CD4-positive, CD25-positive, alpha-beta regulatory T cell (primary cell): Measurements from ENCODE around the gene CNPY4. TPM values are rescaled to one million over a fixed set of nuclear protein-coding genes. Genes with fewer than 3 reads are reported as not detected.
"Not testable (repeated sequence)": the region's sequence is repeated elsewhere in the genome, so short reads cannot be mapped to it uniquely, and the experiment has no call there.

ENCODE experiments used
- ATAC-seq, 2 donors: fragments of 150-1000 bp; cut with Tn5 transposase; one replicate each; pipeline ENCODE4 v1.10.0; 2021; ENCODE audit warnings: low read depth in 2 of 2, moderate number of reproducible peaks in 2 of 2, moderate library complexity in 1 of 2
- DNase-seq, 3 donors: peaks; one replicate each; pipeline versions ENCODE4 v3.0.0 to v3.0.0-alpha.2; 2012 to 2022; ENCODE audit warnings: mixed read lengths in 1 of 3
- H3K27ac ChIP-seq: one replicate; pipeline ENCODE4 v1.7.0; 2013; ENCODE audit warnings: mild to moderate bottlenecking, low read length; ENCODE audit not compliant: insufficient read depth, poor library complexity, severe bottlenecking
- H3K27me3 ChIP-seq: one replicate; pipeline ENCODE4 v1.7.0; 2013; ENCODE audit warnings: low read length; ENCODE audit not compliant: control insufficient read depth, insufficient read depth
- H3K36me3 ChIP-seq: one replicate; pipeline ENCODE4 v1.7.0; 2013; ENCODE audit warnings: mild to moderate bottlenecking, low read length, moderate library complexity; ENCODE audit not compliant: control insufficient read depth, insufficient read depth
- H3K4me1 ChIP-seq: 2 replicates; pipeline ENCODE4 v1.7.0; 2013; ENCODE audit warnings: mild to moderate bottlenecking, low read length; ENCODE audit not compliant: insufficient read depth, control insufficient read depth, poor library complexity, severe bottlenecking
- H3K4me3 ChIP-seq: one replicate; pipeline ENCODE4 v1.7.0; 2013; ENCODE audit warnings: low read depth, mild to moderate bottlenecking, low read length, moderate library complexity
- H3K9me3 ChIP-seq, 2 experiments: 1 replicate in 1 of 2; 2 replicates in 1 of 2; pipeline ENCODE4 v1.7.0; 2013; ENCODE audit warnings: low read length in 2 of 2, mild to moderate bottlenecking in 1 of 2, moderate library complexity in 1 of 2; ENCODE audit not compliant: control insufficient read depth in 2 of 2
- H3K27ac Mint-ChIP-seq, 3 donors: one replicate each; pipeline ENCODE4 v1.8.0; 2020 to 2022; ENCODE audit warnings: mild to moderate bottlenecking in 3 of 3, mixed read lengths in 3 of 3, moderate library complexity in 2 of 3
- H3K27me3 Mint-ChIP-seq: one replicate; pipeline ENCODE4 v1.8.0; 2022; ENCODE audit warnings: mild to moderate bottlenecking, mixed read lengths
- H3K36me3 Mint-ChIP-seq: one replicate; pipeline ENCODE4 v1.8.0; 2020; ENCODE audit warnings: mixed read lengths
- H3K4me1 Mint-ChIP-seq, 4 donors: one replicate each; pipeline ENCODE4 v1.8.0; 2020 to 2022; ENCODE audit warnings: mixed read lengths in 4 of 4, mild to moderate bottlenecking in 1 of 4
- H3K4me3 Mint-ChIP-seq, 4 donors: one replicate each; pipeline ENCODE4 v1.8.0; 2020 to 2022; ENCODE audit warnings: mild to moderate bottlenecking in 4 of 4, mixed read lengths in 4 of 4, moderate library complexity in 3 of 4
- H3K9me3 Mint-ChIP-seq, 7 donors: one replicate each; pipeline ENCODE4 v1.8.0; 2020 to 2022; ENCODE audit warnings: mixed read lengths in 7 of 7, mild to moderate bottlenecking in 3 of 7, moderate library complexity in 2 of 7
- polyA plus RNA-seq, 4 donors: library from polyadenylated mRNA; unstranded; fragments of 300-500 nt; fragmentation: Illumina TruSeq; gene quantifications; one replicate each; pipeline ENCODE4 v1.2.3, GENCODE V29; 2021
- total RNA-seq: library from RNA; stranded (reverse); gene quantifications from one replicate; pipeline ENCODE4 v1.2.3, GENCODE V29; 2022

CNPY4 gene
- total and polyA plus RNA-seq, 5 donors from 2014 or later: 14.1 to 20.7 (median 19.8) TPM

DNA sequence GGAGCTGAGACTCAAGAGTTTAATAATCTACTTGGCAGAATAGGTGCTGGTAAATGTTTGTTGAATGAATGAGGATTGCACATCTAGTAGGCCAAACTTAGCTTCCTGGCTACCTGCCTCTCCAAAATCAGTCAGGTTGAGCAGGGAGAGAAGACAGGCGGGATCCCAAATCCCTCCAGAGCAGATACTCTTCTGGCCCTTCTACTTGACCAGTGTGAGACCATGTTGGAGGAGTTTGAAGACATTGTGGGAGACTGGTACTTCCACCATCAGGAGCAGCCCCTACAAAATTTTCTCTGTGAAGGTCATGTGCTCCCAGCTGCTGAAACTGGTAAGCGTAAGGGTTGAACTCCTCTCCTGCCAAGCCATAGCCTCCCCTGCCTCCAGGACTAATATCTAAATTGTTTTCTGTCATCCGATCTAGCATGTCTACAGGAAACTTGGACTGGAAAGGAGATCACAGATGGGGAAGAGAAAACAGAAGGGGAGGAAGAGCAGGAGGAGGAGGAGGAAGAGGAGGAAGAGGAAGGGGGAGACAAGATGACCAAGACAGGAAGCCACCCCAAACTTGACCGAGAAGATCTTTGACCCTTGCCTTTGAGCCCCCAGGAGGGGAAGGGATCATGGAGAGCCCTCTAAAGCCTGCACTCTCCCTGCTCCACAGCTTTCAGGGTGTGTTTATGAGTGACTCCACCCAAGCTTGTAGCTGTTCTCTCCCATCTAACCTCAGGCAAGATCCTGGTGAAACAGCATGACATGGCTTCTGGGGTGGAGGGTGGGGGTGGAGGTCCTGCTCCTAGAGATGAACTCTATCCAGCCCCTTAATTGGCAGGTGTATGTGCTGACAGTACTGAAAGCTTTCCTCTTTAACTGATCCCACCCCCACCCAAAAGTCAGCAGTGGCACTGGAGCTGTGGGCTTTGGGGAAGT is 5.1 kb downstream of the CNPY4 start:
- no peak overlapping the region for H3K27ac ChIP-seq
- H3K36me3 Mint-ChIP-seq: no peaks in the 10 kb centered on the region
- peaks cover 46% of the 10 kb centered on the region for H3K4me1 ChIP-seq
- DNase-seq: no peak
- H3K4me1 Mint-ChIP-seq: peaks cover 0 to 50% (median 31%) of the 10 kb centered on the region in 4 donors
- no peak overlapping the region for H3K4me3 ChIP-seq
- H3K4me3 Mint-ChIP-seq: peak overlapping the region in 3 of 4 donors; percentile 48 to 100 (median 97)
- no peak for ATAC-seq
- H3K27ac Mint-ChIP-seq: peak overlapping the region; percentile 10 to 84 (median 33)
- peaks cover 5% of the 10 kb centered on the region for H3K27me3 Mint-ChIP-seq
- no peaks in the 10 kb centered on the region for H3K27me3 ChIP-seq
- H3K9me3 Mint-ChIP-seq: no peaks in the 10 kb centered on the region
- H3K36me3 ChIP-seq: peaks cover 5% of the 10 kb centered on the region
- no peaks in the 10 kb centered on the region for H3K9me3 ChIP-seq

DNA sequence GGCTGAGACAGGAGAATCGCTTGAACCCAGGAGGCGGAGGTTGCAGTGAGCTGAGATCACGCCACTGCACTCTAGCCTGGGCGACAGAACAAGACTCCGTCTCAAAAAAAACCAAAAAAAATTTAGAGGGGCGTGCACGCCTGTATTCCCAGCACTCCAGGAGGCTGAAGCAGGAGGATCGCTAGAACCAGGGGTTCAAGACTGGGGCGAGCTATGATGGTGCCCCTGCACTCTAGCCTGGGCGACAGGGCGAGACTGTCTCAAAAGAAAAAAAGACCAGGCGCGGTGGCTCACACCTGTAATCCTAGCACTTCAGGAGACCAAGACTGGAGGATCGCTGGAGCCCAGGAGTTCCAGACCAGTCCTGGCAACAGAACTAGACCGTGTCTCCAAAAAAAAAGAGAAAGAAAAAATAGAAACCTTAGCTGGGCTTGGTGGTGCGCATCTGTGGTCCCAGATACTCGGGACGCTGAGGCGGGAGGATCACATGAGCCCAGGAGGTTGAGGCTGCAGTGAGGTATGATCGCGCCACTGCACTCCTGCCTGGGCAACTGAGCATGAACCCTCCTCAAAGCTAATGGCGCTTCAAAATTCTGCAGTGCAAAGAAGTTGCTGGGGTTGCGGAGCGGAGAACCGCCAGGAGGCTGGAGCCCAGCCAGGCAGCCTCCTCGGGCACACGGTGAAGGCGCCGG is 7.0 kb downstream of the CNPY4 start:
- Mint-ChIP-seq H3K27ac (peak overlapping the region; percentile 99 to 100 (median 99)), H3K36me3 (no peaks in the 10 kb centered on the region), H3K4me3 (peak overlapping the region; percentile 97 to 100 (median 99)), H3K27me3 (no peaks in the 10 kb centered on the region), H3K9me3 (no peaks in the 10 kb centered on the region), H3K4me1 (peaks cover 0 to 42% (median 23%) of the 10 kb centered on the region in 4 donors)
- peaks cover 5% of the 10 kb centered on the region for H3K36me3 ChIP-seq
- no peaks in the 10 kb centered on the region for H3K27me3 ChIP-seq
- H3K27ac ChIP-seq: peak overlapping the region; percentile 97
- no peak for DNase-seq
- H3K4me1 ChIP-seq: peaks cover 37% of the 10 kb centered on the region
- ATAC-seq: no peak
- H3K9me3 ChIP-seq: no peaks in the 10 kb centered on the region
- H3K4me3 ChIP-seq: peak overlapping the region; percentile 84

DNA sequence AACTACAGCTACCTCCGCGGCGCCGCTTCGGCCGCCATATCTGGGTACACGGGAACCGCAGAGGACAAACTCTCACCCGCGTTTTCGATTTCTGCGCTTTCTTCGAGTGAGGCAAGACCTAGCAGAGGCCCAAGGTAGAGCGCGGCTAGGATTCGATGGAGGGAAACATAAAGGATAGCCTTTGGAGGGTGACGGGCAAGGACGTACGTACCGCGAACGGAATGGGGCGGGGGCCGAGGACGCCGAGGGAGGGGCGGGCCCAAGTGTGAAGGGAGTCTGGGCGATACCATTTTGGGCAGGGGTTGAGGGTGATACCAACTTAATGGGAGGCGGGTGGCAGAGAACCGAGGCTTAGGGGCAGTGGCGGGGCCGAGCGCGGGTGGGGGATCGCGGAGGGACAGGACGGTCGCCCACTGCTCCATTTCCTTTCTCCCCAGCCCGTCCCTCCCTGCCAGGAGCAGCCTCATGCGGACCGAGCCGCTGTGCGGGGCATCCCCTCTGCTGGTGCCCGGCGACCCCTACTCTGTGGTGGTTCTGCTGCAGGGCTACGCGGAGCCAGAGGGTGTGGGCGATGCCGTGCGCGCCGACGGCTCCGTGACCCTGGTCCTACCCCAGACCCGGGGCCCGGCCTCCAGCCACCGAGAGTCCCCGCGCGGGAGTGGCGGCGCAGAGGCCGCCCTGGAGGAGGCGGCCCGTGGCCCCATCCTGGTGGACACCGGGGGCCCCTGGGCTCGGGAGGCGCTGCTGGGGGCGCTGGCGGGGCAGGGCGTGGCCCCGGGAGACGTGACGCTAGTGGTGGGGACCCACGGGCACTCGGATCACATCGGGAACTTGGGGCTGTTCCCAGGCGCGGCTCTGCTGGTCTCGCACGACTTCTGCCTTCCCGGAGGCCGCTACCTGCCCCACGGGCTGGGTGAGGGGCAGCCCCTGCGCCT is 7.8 kb downstream of the CNPY4 start, which contains the start of gene MBLAC1:
Gene MBLAC1 (plus strand): TSS at position 37 of the 935 bp plus-strand sequence. CDS start 429 bp downstream, at position 466.
- peak; percentile 86 to 96 (median 93) for DNase-seq
- Histone ChIP-seq H3K27ac (peak within 1 kb of the TSS; percentile 97), H3K4me1 (peaks cover 37% of the 10 kb centered on the region), H3K4me3 (peak within 1 kb of the TSS; percentile 84), H3K36me3 (peaks cover 5% of the 10 kb centered on the region), H3K9me3 (no peaks in the 10 kb centered on the region), H3K27me3 (no peaks in the 10 kb centered on the region)
- Mint-ChIP-seq H3K27me3 (no peaks in the 10 kb centered on the region), H3K9me3 (no peaks in the 10 kb centered on the region), H3K4me1 (peaks cover 0 to 41% (median 24%) of the 10 kb centered on the region in 4 donors), H3K36me3 (no peaks in the 10 kb centered on the region), H3K4me3 (peak within 1 kb of the TSS; percentile 97 to 100 (median 99)), H3K27ac (peak within 1 kb of the TSS; percentile 99 to 100 (median 99))
- ATAC-seq: peak; percentile 80 to 83

DNA sequence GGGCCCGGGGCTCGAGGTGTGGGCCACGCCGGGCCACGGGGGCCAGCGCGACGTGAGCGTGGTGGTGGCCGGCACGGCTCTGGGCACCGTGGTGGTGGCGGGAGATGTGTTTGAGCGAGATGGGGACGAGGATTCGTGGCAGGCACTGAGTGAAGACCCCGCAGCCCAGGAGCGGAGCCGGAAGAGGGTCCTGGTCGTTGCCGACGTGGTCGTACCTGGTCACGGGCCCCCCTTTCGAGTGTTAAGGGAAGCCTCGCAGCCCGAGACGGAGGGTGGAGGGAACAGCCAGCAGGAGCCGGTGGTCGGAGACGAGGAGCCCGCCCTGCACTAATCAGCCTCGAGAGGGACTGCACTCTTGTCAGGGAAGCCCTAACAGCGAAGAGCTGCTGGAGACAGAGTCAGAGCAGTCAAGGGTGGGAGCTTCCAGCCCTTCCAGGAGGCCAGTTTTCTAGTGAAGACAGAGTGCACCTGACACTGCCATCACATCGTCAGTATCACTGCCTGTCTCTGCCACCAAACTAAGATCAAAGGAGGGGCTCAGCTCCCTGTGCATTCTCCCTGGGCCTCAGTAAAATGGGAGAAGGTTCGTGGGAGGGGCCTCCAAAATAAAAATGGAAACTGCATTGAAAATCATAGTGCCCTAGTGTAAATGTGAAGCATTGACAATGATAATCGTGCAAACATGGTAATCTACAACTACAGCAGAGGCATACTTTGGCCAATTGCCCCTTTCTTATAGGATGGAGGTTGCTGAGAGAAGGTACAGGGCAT is 8.6 kb downstream of the CNPY4 start:
- peak overlapping the region; percentile 76 to 85 (median 80) for H3K27ac Mint-ChIP-seq
- H3K4me1 Mint-ChIP-seq: peaks cover 0 to 44% (median 26%) of the 10 kb centered on the region in 4 donors
- H3K27me3 Mint-ChIP-seq: peaks cover 8% of the 10 kb centered on the region
- Histone ChIP-seq H3K4me1 (peaks cover 37% of the 10 kb centered on the region), H3K27me3 (no peaks in the 10 kb centered on the region), H3K9me3 (no peaks in the 10 kb centered on the region), H3K4me3 (peak overlapping the region; percentile 32), H3K27ac (peak overlapping the region; percentile 97), H3K36me3 (no peaks in the 10 kb centered on the region)
- ATAC-seq: no peak
- H3K36me3 Mint-ChIP-seq: no peaks in the 10 kb centered on the region
- no peaks in the 10 kb centered on the region for H3K9me3 Mint-ChIP-seq
- peak overlapping the region; percentile 83 to 97 (median 84) for H3K4me3 Mint-ChIP-seq
- DNase-seq: peak in 2 of 3 donors; percentile 18 to 43

DNA sequence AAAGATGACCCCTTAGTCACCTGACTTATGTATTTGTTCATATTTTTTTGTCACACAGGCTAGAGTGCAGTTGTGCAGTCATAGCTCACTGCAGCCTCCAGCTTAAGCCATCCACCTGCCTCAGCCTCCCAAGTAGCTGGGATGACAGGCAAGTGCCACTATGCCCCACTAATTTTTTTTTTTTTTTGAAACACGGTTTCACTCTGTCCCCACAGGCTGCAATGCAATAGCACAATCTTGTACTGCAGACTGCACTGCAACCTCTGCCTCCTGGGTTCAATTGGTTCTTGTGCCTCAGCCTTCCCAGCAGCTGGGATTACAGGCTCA is 9.2 kb downstream of the CNPY4 start:
- Histone ChIP-seq H3K27ac (no peak overlapping the region), H3K36me3 (no peaks in the 10 kb centered on the region), H3K4me1 (peaks cover 37% of the 10 kb centered on the region), H3K27me3 (no peaks in the 10 kb centered on the region), H3K9me3 (no peaks in the 10 kb centered on the region), H3K4me3 (no peak overlapping the region)
- Mint-ChIP-seq H3K36me3 (no peaks in the 10 kb centered on the region), H3K4me1 (peaks cover 0 to 44% (median 26%) of the 10 kb centered on the region in 4 donors), H3K9me3 (no peaks in the 10 kb centered on the region), H3K27me3 (peaks cover 8% of the 10 kb centered on the region), H3K4me3 (peak overlapping the region; percentile 83 to 97 (median 84)), H3K27ac (peak overlapping the region in 2 of 3 donors; percentile 80 to 85)
- ATAC-seq (no peak), DNase-seq (peak in 1 of 3 donors; percentile 11)

DNA sequence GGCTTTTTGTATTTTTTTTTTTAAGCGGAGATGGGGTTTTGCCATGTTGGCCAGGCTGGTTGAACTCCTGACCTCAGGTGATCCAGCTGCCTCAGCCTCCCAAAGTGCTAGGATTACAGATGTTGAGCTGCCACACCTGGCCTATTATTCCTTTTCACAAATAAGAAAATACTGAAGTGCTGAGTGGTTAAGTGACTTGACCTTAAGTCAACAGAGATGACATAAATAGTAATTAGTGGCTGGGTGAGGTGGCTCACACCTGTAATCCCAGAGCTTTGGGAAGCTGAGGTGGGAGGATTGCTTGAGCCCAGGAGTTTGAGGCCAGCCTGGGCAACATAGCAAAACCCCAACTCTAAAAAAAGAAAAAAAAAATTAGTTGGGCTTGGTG is 10.8 kb downstream of the CNPY4 start:
- peak overlapping the region in 1 of 4 donors; percentile 68 for H3K4me3 Mint-ChIP-seq
- H3K27me3 ChIP-seq, ATAC-seq, H3K9me3 ChIP-seq, DNase-seq, H3K27me3 Mint-ChIP-seq, H3K36me3 Mint-ChIP-seq, H3K4me3 ChIP-seq, H3K27ac ChIP-seq, H3K9me3 Mint-ChIP-seq, H3K36me3 ChIP-seq, H3K27ac Mint-ChIP-seq: not testable (repeated sequence)
- H3K4me1 Mint-ChIP-seq: peaks cover 0 to 32% (median 18%) of the 10 kb centered on the region in 4 donors
- H3K4me1 ChIP-seq: peaks cover 28% of the 10 kb centered on the region
